A549 (cell line): ENCODE results near the gene COMMD10. TPM values are rescaled to one million over a fixed set of nuclear protein-coding genes. Genes with fewer than 3 reads are reported as not detected.
"Not testable (repeated sequence)": the region's sequence is repeated elsewhere in the genome, so short reads cannot be mapped to it uniquely, and the experiment has no call there.

ENCODE experiments used
- ATAC-seq, 2 experiments: fragments of 200-7000 bp in 1 of 2; fragments of >200 bp in 1 of 2; cut with Nextera tagmentation in 1 of 2; cut with Tn5 transposase in 1 of 2; 3 replicates each; pipeline versions ENCODE4 v1.8.0 to v1.9.1; 2018 to 2020; ENCODE audit warnings: mild to moderate bottlenecking in 1 of 2, moderate library complexity in 1 of 2
- CTCF ChIA-PET: fragments of 300-600 bp; sonication (Branson Sonifier 250); formaldehyde crosslinking; extraction: SDS; loops from one replicate; lab custom pipeline; 2021; ENCODE audit warnings: antibody characterized with exemption, inconsistent platforms; lab: Yijun Ruan, JAX
- POLR2A ChIA-PET: fragments of 350-600 bp; formaldehyde crosslinking; extraction: SDS; loops from one replicate; lab custom pipeline; 2021; ENCODE audit warnings: antibody characterized with exemption, inconsistent platforms; lab: Yijun Ruan, JAX
- DNase-seq, 2 experiments: peaks; one replicate each; pipeline versions ENCODE4 v3.0.0 to v3.0.0-alpha.2; 2011 to 2016; ENCODE audit warnings: low read depth in 1 of 2, low spot score in 1 of 2
- FAIRE-seq: peaks from 2 replicates; lab custom pipeline; 2011; peaks lifted over from hg19 to GRCh38; lab: Jason Lieb, UNC
- H3K27ac ChIP-seq, 2 experiments: fragments of >200 bp; sonication (Bioruptor Twin); formaldehyde crosslinking; 3 replicates each; pipeline ENCODE4 v1.5.1; 2016 to 2017
- H3K4me1 ChIP-seq: fragments of >200 bp; sonication (Bioruptor Twin); formaldehyde crosslinking; 3 replicates; pipeline ENCODE4 v1.6.1; 2016
- H3K4me2 ChIP-seq: fragments of >200 bp; sonication (Bioruptor Twin); formaldehyde crosslinking; 3 replicates; pipeline ENCODE4 v1.6.1; 2016
- H3K4me3 ChIP-seq: fragments of >200 bp; sonication (Bioruptor Twin); formaldehyde crosslinking; 3 replicates; pipeline ENCODE4 v1.5.1; 2016
- H3K9me3 ChIP-seq: fragments of >200 bp; sonication (Bioruptor Twin); formaldehyde crosslinking; 3 replicates; pipeline ENCODE4 v1.6.1; 2016
- BCL3 ChIP-seq: fragments of >200 bp; sonication (Bioruptor Twin); formaldehyde crosslinking; IDR thresholded peaks from 3 replicates; pipeline ENCODE4 v1.6.1; 2016
- CBX8 ChIP-seq: fragments of 200-600 bp; sonication (generic); IDR thresholded peaks from 2 replicates; pipeline ENCODE4 v1.6.1; 2016
- CEBPB ChIP-seq, 2 experiments: fragments of >200 bp in 1 of 2; sonication (Bioruptor Twin) in 1 of 2; formaldehyde crosslinking in 1 of 2; IDR thresholded peaks; 2 replicates each; pipeline ENCODE4 v1.6.1; 2012 to 2016
- CHD4 ChIP-seq: fragments of 200-600 bp; sonication (generic); IDR thresholded peaks from 2 replicates; pipeline ENCODE4 v1.6.1; 2016; ENCODE audit warnings: antibody characterized with exemption, mild to moderate bottlenecking, borderline replicate concordance
- E2F6 ChIP-seq: IDR thresholded peaks from 2 replicates; pipeline ENCODE4 v1.6.1; 2012; ENCODE audit warnings: low read depth, borderline replicate concordance
- ESRRA ChIP-seq: fragments of 150-350 bp; IDR thresholded peaks from 2 replicates; pipeline ENCODE4 v1.6.1; 2014; ENCODE audit warnings: mild to moderate bottlenecking, low read length, borderline replicate concordance
- GATA3 ChIP-seq: IDR thresholded peaks from 2 replicates; pipeline ENCODE4 v1.6.1; 2012; ENCODE audit warnings: borderline replicate concordance
- HDAC2 ChIP-seq: fragments of 200-600 bp; sonication (generic); IDR thresholded peaks from 2 replicates; pipeline ENCODE4 v1.6.1; 2016
- HMGXB4 ChIP-seq: fragments of 250-450 bp; sonication (Bioruptor Pico); IDR thresholded peaks from 2 replicates; pipeline ENCODE4 v1.5.0; 2021; ENCODE audit warnings: mild to moderate bottlenecking, moderate library complexity, borderline replicate concordance
- HOXB5 ChIP-seq: fragments of 250-450 bp; sonication (Bioruptor Pico); IDR thresholded peaks from 2 replicates; pipeline ENCODE4 v1.5.0; 2020; ENCODE audit warnings: mild to moderate bottlenecking, moderate library complexity
- MAFK ChIP-seq: fragments of 450-650 bp; IDR thresholded peaks from 2 replicates; pipeline ENCODE4 v1.6.1; 2014; ENCODE audit not compliant: partially characterized antibody
- MAX ChIP-seq: IDR thresholded peaks from 2 replicates; pipeline ENCODE4 v1.6.1; 2012
- MAZ ChIP-seq: fragments of 150-350 bp; IDR thresholded peaks from 2 replicates; pipeline ENCODE4 v1.6.1; 2014; ENCODE audit warnings: antibody characterized with exemption, low read depth, low read length, borderline replicate concordance
- NPAS2 ChIP-seq: fragments of 250-450 bp; sonication (Bioruptor Pico); IDR thresholded peaks from 2 replicates; pipeline ENCODE4 v1.8.0; 2022; ENCODE audit warnings: mild to moderate bottlenecking, moderate library complexity, borderline replicate concordance
- PHF8 ChIP-seq: fragments of 200-600 bp; sonication (generic); IDR thresholded peaks from 2 replicates; pipeline ENCODE4 v1.6.1; 2016; ENCODE audit warnings: low read depth, mild to moderate bottlenecking, antibody characterized with exemption, moderate library complexity, borderline replicate concordance
- POLR2A ChIP-seq: IDR thresholded peaks from 2 replicates; pipeline ENCODE4 v1.6.1; 2012; ENCODE audit warnings: mild to moderate bottlenecking, low read length
- POLR2AphosphoS2 ChIP-seq: conservative IDR thresholded peaks from 2 replicates; pipeline ENCODE4 v1.6.1; 2012; ENCODE audit warnings: low read length, improper control_type of control experiment, inconsistent platforms
- RAD21 ChIP-seq, 2 experiments: fragments of >200 bp in 1 of 2; sonication (Bioruptor Twin) in 1 of 2; formaldehyde crosslinking in 1 of 2; IDR thresholded peaks in 1 of 2; conservative IDR thresholded peaks in 1 of 2; 2 replicates in 1 of 2; 3 replicates in 1 of 2; pipeline ENCODE4 v1.6.1; 2012 to 2018; ENCODE audit warnings: inconsistent platforms in 1 of 2
- SMC3 ChIP-seq: fragments of >200 bp; sonication (Bioruptor Twin); formaldehyde crosslinking; IDR thresholded peaks from 3 replicates; pipeline ENCODE4 v1.6.1; 2018; ENCODE audit warnings: inconsistent platforms
- SREBF2 ChIP-seq: fragments of 450-650 bp; IDR thresholded peaks from 2 replicates; pipeline ENCODE4 v1.6.1; 2014; ENCODE audit warnings: mild to moderate bottlenecking, moderate library complexity
- ZNF302 ChIP-seq: fragments of 250-450 bp; sonication (Bioruptor Pico); IDR thresholded peaks from 2 replicates; pipeline ENCODE4 v1.9.0; 2021; ENCODE audit warnings: inconsistent platforms, mild to moderate bottlenecking, moderate library complexity
- ZSCAN20 ChIP-seq: fragments of 250-450 bp; sonication (Bioruptor Pico); IDR thresholded peaks from 2 replicates; pipeline ENCODE4 v1.8.0; 2022; ENCODE audit warnings: mild to moderate bottlenecking, moderate library complexity
- WGBS: methylation state at CpG from one replicate; pipeline ENCODE4 v1.1.6; 2017; ENCODE audit errors: missing lambda C conversion rate; 5-methylcytosine and 5-hydroxymethylcytosine counted together
- polyA plus RNA-seq, 4 experiments: library from polyadenylated mRNA; depleted of rRNA in 3 of 4; stranded (reverse); fragments of >200 nt; fragmentation: RNase III in 1 of 4; extraction: RNeasy Plus Mini Kit Qiagen cat#74134 plus additional on column Dnase treatment in 1 of 4; gene quantifications; 2 replicates in 3 of 4; 3 replicates in 1 of 4; pipeline ENCODE4 v1.2.3, GENCODE V29; 2011 to 2017

COMMD10 gene
- polyA plus RNA-seq, 2 of the 4 experiments (the other 2 are of a cell fraction) = 40.2 to 63.9 TPM

GRCh38 chr5:116091416-116091815 lies 6.6 kb downstream of the COMMD10 start:
- no peaks in the 10 kb centered on the region; the same call in 2 of the 3 replicates for H3K4me1 ChIP-seq
- FAIRE-seq (no peak), ATAC-seq (no peak), DNase-seq (no peak)
- TF ChIP-seq ZNF302 (CRISPR knock-in tag) (no peak), POLR2A (no peak), POLR2AphosphoS2 (no peak), MAFK (no peak), GATA3 (no peak), MAZ (no peak), PHF8 (no peak), NPAS2 (no peak), BCL3 (no peak), CHD4 (no peak), HMGXB4 (CRISPR knock-in tag) (no peak)
- H3K4me2 ChIP-seq = no peak overlapping the region
- no peaks in the 10 kb centered on the region for H3K9me3 ChIP-seq
- no peak overlapping the region for H3K27ac ChIP-seq
- H3K4me3 ChIP-seq = no peak overlapping the region
- WGBS = 71% methylated on average over 1 of the region's 1 CpG
- CTCF ChIA-PET = no interaction called here
- POLR2A ChIA-PET = no interaction called here

GRCh38 chr5:116097301-116097700 lies 12.5 kb downstream of the COMMD10 start:
- no peaks in the 10 kb centered on the region for H3K4me1 ChIP-seq
- no peak for TF ChIP-seq SREBF2
- TF ChIP-seq HDAC2 = no peak
- TF ChIP-seq RAD21 (conservative IDR thresholded peaks at IDR 0.05 in 1 of 2, IDR thresholded peaks at IDR 0.05 in 1 of 2) = no peak
- no peak for TF ChIP-seq MAX
- ChIA-PET CTCF (no interaction called here), POLR2A (no interaction called here)
- 96% methylated on average over 4 of the region's 4 CpGs for WGBS
- no peak overlapping the region for H3K27ac ChIP-seq
- no peak overlapping the region for H3K4me2 ChIP-seq
- ATAC-seq (no peak), DNase-seq (no peak), FAIRE-seq (no peak)
- no peaks in the 10 kb centered on the region for H3K9me3 ChIP-seq
- no peak overlapping the region for H3K4me3 ChIP-seq

GRCh38 chr5:116098998-116099397 lies 14.2 kb downstream of the COMMD10 start:
- WGBS = 85% methylated on average over 2 of the region's 2 CpGs

GRCh38 chr5:116104941-116105340 lies 20.1 kb downstream of the COMMD10 start:
- DNase-seq, CTCF ChIA-PET, H3K4me1 ChIP-seq, ATAC-seq, H3K4me2 ChIP-seq, H3K9me3 ChIP-seq, POLR2A ChIA-PET, H3K4me3 ChIP-seq, FAIRE-seq, H3K27ac ChIP-seq: not testable (repeated sequence)
- WGBS = 84% methylated on average over 2 of the region's 2 CpGs

More at GRCh38 chr5:116098998-116099397, 14.2 kb downstream of the COMMD10 start:
- Histone ChIP-seq H3K9me3 (no peaks in the 10 kb centered on the region), H3K4me1 (no peaks in the 10 kb centered on the region), H3K4me2 (no peak overlapping the region), H3K4me3 (no peak overlapping the region), H3K27ac (no peak overlapping the region)
- ChIA-PET CTCF (interaction anchor here (0.7 kb wide), 1 partner anchor 459 kb away, joined by 3 read pairs; no protein-coding TSS in a partner anchor), POLR2A (no interaction called here)
- ATAC-seq = no peak
- no peak for FAIRE-seq
- no peak for DNase-seq
- TF ChIP-seq ZSCAN20 (CRISPR knock-in tag) = no peak
- no peak for TF ChIP-seq HOXB5 (CRISPR knock-in tag)
- TF ChIP-seq HMGXB4 (CRISPR knock-in tag) = no peak
- no peak for TF ChIP-seq PHF8
- TF ChIP-seq E2F6 = no peak
- TF ChIP-seq MAX = no peak
- TF ChIP-seq CBX8 = no peak
- no peak for TF ChIP-seq CEBPB (IDR thresholded peaks at IDR 0.05)
- no peak for TF ChIP-seq SMC3
- no peak for TF ChIP-seq ESRRA
